ENCODE measurements around the gene PTPN9.
"Not testable (repeated sequence)": the region's sequence is repeated elsewhere in the genome, so short reads cannot be mapped to it uniquely, and the experiment has no call there.

The PTPN9 gene

DNA sequence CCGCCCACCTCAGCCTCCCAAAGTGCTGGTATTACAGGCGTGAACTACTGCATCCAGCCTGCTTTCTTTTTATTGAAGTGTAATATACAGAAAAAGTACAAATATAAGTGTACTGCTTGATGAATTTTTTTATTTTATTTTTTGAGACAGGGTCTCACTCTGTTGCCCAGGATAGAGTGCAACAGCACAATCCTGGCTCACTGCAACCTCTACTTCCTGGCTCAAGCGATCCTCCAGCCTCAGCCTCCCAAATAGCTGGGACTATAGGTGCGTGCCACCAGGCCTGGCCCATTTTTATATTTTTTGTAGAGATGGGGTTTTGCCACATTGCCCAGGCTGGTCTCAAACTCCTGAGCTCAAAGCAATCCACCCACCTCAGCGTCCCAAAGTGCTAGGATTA lies 3.8 kb upstream of the PTPN9 start:
- not testable (repeated sequence) for DNase-seq (ENCODE audit: low spot score)

DNA sequence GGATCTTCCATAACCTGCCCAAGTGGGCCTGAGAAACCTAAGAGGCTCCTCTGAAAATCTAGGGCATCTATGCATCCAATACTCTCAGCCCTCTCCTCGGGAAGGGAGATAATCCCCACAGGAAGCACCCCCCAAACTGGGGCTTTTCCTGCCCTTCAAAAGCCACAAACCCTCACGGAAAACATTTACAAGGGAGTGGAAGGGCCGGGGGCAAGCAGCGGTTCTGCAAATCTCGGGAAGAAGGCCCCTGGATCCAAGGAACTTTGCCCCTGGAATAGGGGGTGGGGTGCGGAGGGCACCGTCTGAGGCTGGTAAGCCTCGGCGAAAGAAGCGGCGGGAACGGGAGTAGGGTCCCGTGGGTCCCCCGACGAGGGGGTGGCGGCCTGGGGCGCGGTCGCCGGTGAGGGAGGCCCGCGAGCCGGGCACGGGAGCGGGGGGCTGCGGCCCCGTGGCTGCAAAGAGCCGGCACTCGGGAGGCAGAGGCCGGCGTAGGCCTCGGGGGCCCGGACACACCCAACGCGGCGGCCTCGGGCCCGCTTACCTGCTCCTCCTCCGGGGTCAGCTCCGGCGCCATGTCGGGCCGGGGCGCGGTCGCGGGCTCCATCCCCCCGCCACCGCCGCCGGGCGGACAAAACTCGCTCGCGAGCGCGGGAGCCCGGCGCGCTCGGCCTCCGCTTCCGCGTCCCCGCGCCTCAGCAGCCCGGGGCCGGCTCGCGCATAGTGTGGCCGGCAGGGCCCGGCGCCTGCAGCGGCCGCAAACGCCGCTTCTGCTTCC lies 755 bp downstream of the PTPN9 start:
- DNase-seq (ENCODE audit: low spot score) = no peak

DNA sequence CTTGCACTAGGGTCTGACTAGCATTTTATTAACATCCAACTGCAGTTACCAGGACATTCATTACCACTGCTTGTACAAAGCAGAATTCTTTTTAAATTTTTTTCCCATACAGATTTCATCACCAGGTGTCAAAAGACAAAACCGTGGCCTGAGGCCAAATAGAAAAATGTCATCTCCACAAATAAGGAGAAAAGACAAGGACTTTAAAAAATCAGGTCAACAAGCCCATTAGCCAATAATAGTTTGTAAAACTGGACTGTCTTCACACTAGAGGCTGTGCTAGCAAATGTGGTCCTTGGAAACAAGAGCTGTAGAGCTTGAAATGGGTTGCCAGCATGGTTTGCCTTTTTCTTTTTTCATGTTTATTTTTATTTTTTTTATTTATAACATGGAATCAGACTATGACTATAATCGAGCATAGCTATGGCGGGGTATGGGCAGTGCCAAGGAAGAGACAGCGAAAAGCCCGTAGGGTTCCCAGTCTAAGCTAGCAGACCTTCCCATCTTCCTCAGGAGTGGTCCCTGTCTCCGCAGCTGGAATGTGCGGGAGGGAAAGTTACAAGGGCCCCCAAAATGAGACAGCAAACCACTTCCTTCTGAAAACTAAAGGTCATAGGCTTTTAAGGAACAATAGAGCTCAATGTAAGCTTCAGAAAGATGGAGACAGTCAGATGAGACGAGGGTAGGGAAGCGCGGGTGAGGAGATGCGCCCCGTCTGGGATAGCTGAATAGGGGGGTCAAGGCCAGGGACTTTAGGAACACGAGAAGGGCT lies 1.5 kb downstream of the PTPN9 start:
- no peak for DNase-seq (ENCODE audit: low spot score)

DNA sequence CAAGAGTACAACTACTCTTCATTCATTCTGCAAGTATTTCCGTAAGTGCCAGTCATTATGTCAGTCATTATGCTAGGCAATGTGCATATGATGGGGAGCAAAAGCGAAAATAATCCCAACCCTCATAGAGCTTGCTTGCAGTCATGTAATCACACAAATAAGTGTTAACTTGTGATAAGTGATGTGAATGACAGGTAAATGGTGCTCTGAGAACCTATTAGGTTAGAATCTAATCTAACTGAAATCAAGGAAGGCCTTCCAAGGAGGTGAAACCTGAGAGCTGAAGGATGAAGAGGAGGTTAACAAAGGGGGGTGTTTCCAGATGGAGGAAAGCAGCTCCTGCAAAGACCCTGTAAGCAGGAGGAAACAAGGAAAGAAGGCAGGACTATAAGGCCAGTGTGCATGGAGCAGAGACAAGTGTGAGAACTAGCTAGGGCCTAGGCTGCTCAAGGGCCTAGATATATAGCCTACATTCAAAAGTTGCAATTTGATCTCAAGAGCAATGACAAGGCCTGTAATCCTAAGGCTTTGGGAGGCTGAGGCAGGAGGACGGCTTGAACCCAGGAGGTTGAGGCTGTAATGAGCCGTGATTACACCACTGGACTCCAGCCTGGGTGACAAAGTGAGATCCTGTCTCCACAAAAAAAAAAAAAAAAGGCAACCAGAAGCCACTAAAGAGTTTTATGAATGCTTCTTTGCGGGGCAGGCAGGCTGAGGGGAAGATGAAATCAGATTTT lies 5.3 kb downstream of the PTPN9 start:
- DNase-seq (ENCODE audit: low spot score) = no peak

DNA sequence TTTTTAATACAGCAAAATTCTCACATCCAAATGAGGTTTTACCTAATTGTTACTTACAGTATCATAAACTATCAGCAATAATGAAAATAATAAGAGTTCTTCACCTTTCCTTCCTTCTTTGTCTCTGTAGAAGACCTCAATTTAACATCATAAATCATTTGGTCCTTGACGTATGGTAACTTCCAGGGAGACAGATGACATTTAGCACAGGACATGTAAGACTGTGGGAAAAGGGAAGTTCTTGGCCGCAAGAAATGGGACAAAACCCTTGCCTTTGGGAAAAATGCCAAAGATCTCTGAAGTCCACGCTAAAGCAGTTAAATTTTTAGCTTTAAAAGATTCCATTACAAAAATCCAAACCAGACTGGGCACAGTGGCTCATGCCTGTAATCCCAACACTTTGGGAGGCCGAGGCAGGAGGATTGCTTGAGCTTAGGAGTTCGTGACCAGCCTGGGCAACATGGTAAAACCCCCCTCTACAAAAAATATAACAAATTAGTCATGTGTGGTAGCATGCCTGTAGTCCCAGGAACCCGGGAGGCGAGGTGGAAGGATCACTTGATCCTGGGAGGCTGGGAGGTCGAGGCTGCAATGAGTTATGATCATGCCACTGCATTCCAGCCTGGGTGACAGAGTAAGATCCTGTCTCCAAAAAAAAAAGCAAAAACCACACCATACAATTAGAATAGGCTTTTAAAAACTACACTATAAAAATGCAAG lies 8.8 kb downstream of the PTPN9 start:
- no peak for DNase-seq (ENCODE audit: low spot score)

DNA sequence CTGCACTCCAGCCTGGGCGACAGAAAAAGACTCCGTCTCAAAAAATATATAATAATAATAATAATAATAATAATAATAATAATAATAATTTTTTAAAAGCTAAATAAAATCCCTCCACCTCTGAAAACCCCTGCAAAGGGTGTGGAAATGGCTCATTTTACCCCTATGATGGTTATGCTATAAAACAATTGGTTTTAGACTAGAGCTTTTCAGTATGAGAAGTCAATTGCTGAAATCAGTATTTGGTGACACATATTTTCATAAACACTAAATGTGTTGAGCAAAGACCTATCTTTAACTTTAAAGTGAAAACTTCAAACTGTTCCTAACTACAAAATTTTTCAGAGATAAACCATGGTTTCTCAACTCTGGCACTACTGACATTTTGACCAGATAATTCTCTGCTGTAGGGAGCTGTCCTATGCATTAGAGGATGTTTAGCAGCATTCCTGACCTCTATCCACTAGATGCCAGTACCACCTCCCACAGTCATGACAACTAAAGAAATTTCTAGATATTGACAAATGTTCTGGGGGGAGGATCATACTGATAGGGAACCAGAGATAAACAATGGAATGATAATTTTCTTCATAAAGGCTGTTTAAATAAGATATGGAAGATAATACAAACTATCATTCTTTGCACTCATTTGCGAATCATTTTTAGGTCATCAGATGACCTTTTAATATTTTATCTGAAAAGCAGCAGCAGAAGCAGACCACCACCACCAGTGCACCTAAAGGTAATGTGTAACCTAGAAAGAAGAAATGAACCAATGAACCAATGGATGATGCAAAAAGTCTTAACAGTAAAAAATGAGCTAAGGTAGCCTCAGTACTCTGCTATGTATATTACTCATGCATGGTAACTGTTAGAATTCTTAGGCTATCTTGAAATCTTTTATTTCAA lies 13.8 kb downstream of the PTPN9 start:
- no peak for DNase-seq (ENCODE audit: low spot score)

DNA sequence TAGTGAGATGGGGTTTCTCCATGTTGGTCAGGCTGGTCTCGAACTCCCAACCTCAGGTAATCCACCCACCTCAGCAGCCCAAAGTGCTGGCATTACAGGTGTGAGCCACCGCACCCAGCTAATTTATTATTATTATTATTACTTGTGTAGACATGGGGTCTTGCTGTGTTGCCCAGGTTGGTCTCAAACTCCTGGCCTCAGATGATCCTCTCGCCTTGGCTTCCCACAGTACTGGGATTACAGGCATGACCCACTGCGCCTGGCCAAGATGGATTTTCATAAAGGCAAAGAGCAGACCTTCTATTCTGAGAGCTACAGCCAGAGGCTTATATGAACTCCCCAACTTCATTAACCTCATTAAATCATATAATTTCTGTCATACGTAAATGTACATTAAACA lies 17.2 kb downstream of the PTPN9 start:
- no peak for DNase-seq (ENCODE audit: low spot score)

DNA sequence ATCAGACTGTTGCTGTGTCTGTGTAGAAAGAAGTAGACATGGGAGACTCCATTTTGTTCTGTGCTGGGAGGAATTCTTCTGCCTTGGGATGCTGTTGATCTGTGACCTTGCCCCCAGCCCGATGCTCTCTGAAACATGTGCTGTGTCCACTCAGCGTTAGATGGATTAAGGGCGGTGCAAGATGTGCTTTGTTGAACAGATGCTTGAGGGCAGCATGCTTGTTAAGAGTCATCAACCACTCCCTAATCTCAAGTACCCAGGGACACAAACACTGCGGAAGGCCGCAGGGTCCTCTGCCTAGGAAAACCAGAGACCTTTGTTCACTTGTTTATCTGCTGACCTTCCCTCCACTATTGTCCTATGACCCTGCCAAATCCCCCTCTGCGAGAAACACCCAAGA lies 19.8 kb downstream of the PTPN9 start:
- not testable (repeated sequence) for DNase-seq (ENCODE audit: low spot score)

DNA sequence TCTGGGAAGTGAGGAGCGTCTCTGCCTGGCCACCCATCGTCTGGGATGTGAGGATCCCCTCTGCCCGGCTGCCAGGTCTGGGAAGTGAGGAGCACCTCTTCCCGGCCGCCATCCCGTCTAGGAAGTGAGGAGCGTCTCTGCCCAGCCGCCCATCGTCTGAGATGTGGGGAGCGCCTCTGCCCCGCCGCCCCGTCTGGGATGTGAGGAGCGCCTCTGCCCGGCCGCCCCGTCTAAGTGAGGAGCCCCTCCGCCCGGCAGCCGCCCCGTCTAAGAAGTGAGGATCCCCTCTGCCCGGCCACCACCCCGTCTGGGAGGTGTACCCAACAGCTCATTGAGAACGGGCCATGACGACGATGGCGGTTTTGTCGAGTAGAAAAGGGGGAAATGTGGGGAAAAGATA lies 20.2 kb downstream of the PTPN9 start:
- DNase-seq (ENCODE audit: low spot score) = not testable (repeated sequence)

DNA sequence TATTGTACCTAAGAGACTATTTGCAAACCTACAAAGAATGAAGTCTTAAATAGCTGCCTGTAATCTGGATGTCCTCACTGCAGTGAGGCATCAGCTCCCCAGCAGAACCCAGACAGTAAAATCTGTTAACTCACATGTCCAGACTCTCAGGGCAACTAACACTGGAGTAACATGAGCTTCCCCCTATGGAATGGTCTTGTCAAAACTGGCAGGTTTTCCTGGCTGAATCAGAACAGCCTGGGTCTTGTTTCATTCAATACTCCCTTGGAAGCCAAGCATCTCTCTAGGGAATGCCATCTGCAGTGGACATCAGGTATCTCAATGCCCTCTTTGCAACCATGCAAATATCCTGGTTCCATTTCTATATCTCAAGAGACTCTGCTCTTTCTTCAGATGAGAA lies 24.4 kb downstream of the PTPN9 start:
- DNase-seq (ENCODE audit: low spot score) = no peak

DNA sequence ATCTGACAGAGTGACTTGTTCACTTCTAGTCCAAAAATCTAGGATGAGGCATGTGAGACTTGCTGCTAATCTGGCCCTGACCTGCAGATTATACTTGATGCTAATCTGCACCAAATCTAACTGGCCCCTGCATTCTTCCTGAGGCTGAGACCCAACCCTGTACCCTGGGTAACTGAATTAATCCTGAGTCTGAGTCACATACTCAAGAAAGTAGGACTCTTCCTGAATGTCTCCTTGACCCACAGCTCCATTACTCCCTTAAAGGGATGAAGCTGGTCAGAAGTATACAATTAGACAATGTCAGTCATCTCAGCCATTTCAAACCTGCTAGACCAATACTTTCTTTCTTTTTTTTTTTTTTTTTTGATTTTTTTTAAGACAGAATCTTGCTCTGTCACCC lies 25.5 kb downstream of the PTPN9 start:
- DNase-seq (ENCODE audit: low spot score) = no peak

DNA sequence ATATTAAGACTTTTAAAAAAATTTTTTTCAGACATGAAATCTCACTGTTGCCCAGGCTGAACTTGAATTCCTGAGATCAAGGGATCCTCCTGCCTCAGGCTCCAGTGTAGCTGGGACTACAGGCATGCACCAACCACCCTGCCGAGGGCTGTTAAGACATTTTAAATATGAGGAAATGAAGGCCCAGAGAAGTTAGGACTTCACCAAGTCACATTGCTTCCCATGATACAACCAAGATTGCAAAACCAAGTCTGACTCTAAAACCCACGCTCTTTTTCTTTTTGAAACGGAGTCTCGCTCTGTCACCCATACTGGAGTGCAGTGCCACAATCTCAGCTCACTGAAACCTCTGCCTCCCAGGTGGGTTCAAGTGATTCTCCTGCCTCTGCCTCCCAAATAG lies 28.0 kb downstream of the PTPN9 start:
- DNase-seq (ENCODE audit: low spot score) = no peak

DNA sequence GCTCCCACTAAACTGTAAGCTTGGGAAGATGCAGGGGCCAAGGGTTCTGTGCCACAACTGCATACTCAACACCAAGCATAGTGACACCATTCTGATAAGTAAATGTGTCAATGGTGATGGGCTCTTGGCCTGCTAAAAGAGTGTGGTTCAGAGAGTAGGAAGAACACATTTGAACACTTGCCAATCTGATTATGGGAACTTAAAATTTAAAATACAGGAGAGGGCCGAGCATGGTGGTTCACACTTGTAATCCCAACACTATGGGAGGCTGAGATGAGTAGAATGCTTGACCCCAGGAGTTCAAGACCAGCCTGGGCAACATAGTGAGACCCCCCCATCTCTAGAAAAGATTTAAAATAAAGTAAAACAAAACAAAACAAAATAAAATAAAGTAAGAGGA lies 34.1 kb downstream of the PTPN9 start:
- no peak for DNase-seq (ENCODE audit: low spot score)

DNA sequence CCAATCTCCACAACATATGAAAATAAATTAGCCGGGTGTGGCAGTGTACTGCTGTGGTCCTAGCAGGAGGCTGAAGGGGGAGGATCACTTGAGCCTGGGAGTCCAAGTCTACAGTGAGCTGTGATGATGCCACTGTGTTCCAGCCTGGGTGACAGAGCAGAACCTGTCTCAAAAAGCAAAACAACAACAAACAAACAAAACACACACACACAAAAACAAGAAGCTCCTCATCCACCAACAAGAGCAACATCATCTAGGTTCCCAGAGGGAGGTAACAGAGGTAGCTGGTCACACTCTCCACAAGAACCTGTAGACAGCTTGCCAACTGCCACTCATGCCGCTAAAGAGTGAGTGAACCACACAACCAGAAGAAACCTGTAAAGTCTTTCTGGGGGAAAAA lies 34.8 kb downstream of the PTPN9 start:
- no peak for DNase-seq (ENCODE audit: low spot score)

DNA sequence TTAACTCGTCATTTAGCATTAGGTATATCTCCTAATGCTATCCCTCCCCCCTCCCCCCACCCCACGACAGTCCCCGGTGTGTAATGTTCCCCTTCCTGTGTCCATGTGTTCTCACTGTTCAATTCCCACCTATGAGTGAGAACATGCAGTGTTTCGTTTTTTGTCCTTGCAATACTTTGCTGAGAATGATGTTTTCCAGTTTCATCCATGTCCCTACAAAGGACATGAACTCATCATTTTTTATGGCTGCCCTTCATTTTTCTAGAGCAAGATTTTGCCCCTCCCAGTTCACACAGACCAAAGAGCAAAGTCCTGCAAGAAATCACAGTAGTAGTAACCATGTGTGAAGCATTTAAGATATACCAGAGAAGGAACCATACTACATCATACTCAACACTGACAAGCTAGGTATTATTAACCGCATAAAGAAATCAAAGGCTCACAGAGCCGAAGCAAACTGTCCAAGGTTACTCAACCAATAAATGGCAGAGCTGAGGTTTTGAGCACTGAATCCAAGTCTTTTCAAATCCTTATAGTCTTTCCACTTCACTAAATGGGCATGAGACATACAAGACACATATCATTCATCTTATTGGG lies 36.1 kb downstream of the PTPN9 start:
- not testable (repeated sequence) for DNase-seq (ENCODE audit: low spot score)

DNA sequence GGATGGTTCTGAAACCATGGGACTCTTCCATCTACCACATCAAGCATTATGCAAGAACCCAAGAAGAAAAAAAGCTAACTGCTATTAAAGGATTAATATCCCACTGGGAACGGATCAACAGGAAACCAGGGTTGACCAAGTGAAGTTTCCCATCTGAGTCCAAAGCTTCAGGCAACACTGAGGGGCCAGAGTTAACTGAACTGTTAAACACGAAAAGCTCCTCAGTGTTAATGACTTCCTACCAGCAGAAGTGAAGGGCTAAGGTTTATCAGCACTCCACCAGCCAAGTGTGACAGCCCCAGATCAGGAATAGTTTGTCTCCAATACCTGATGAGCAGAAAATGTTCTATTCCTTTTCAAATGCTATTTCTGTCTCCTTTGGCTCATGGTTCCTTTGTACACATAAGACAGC lies 36.7 kb downstream of the PTPN9 start:
- DNase-seq (ENCODE audit: low spot score) = no peak

DNA sequence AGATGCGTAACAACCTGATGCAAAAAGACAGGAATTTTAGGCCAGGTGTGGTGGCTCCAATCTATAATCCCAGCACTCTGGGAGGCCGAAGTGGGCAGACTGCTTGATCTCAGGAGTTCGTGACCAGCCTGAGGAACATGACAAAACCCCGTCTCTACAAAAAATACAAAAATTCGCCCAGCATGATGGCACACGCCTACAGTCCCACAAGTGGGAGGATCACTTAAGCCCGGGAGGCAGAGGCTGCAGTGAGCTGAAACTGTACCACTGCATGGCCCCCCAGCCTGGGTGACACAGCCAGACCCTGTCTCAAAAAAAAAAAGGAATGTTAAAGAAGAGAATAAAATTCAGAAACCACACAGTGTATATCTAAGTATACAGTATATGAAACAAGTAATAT lies 40.7 kb downstream of the PTPN9 start:
- DNase-seq (ENCODE audit: low spot score) = no peak

DNA sequence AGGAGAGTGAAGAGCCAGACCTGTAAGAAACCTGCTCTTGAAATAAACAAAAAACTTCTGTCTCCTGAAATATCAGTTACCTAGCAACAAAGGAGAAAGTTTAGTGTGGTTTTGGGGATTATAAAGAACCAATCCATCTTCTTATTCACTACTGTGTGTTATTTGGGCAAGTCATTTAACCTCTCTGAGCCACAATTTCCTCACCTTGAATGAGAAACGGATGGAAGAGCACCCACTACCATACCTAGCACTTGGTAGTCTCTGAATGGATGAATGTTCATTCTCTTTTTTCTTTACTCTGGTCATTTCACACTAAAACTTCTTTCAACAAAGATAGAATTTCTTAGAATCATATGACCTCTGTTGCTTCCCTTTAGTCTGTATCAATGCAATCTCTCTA lies 45.2 kb downstream of the PTPN9 start:
- DNase-seq (ENCODE audit: low spot score) = no peak

DNA sequence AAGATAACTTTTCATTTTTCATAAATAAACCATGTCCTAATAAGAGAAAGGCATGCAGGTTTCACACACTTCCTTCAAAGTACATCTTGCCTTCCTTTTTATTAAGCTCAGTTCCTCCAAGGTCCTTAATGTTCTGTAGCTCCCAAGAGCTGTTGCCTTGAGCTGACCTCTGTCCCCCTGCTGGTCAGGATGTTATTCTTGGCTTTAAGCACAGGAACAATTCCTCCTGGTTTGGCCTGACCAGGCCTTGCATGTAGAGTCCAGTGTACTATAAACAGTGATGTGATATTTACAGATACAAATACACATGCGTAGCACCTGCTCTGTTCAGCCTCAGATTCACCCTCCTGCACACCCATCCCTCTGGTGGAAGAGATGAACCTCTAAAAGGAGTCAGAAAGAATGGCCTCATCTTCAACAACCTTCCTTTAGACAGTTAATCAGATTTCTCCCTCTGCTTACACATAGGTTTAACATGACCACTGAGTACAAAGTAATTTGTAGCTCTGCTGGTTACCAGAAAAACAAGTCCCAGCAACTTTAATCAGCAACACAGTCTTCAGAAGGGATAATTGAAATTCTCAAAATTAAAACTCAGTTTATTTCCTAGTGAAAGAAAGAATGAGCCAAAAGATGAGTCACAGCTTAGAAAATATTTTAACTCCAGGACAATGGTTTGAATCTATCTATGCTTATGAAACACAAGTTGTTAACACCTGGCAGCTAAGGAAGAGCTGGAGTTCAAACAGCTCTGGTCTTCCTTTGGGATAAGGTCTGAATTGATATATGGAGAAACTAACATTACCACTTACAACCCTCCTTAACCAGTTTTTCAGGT lies 46.5 kb downstream of the PTPN9 start:
- peak; percentile 39 for DNase-seq (ENCODE audit: low spot score)

DNA sequence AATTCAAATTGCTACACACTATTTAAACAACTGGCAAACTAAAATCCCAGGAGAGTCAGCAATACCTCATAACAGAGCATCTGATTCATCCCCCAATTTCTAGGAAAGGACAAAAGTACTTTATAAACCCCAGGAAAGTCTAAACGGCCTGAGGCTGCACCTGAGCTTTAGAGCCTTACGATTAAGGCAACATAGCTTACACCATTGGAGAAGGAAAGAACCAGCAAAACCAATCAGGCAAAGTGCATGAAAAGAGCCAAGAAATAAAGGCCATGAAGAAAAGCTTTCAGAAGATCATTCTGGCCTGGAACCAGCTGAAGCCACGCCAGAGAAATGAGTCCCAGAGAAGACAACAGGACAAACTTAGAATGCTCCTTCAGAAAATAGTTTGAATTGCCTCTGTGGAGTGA lies 48.1 kb downstream of the PTPN9 start:
- DNase-seq (ENCODE audit: low spot score) = no peak
